GM11168 (cell line): ENCODE results near the gene HNMT.
"Not testable (repeated sequence)": the region's sequence is repeated elsewhere in the genome, so short reads cannot be mapped to it uniquely, and the experiment has no call there.

Experiments used
- in situ Hi-C: fragments of 300-500 bp; cut with MboI; formaldehyde crosslinking; loops from one replicate; pipeline ENCODE4 v1.12.0; 2022; ENCODE audit warnings: low sequenced_read_pairs; ENCODE audit not compliant: unreplicated experiment

Gene HNMT

GRCh38 chr2:137969876-137970275, 5.6 kb downstream of the HNMT start:
- in situ Hi-C loops = no loop called here

GRCh38 chr2:137971259-137971658, 7.0 kb downstream of the HNMT start:
- in situ Hi-C loops = not testable (repeated sequence)

- in situ Hi-C loops = no loop called here
Observed at GRCh38 chr2:137973280-137973679, 9.0 kb downstream of the HNMT start.

- in situ Hi-C loops = no loop called here
Observed at GRCh38 chr2:137975280-137976271, 11.3 kb downstream of the HNMT start.

- in situ Hi-C loops = no loop called here
Observed at GRCh38 chr2:137976274-137976673, 12.0 kb downstream of the HNMT start.

GRCh38 chr2:137977790-137978189, 13.5 kb downstream of the HNMT start:
- in situ Hi-C loops = no loop called here

- in situ Hi-C loops = no loop called here
Observed at GRCh38 chr2:137980459-137980858, 16.2 kb downstream of the HNMT start.

GRCh38 chr2:137981112-137981656, 16.9 kb downstream of the HNMT start:
- in situ Hi-C loops = no loop called here

- in situ Hi-C loops = no loop called here
Observed at GRCh38 chr2:137983581-137983980, 19.3 kb downstream of the HNMT start.

GRCh38 chr2:137986268-137986667, 22.0 kb downstream of the HNMT start:
- in situ Hi-C loops = no loop called here

GRCh38 chr2:137987011-137987410, 22.7 kb downstream of the HNMT start:
- in situ Hi-C loops = no loop called here

- in situ Hi-C loops = no loop called here
Observed at GRCh38 chr2:137991078-137991477, 26.8 kb downstream of the HNMT start.

GRCh38 chr2:137992039-137992646, 27.9 kb downstream of the HNMT start:
- in situ Hi-C loops = no loop called here

- in situ Hi-C loops = not testable (repeated sequence)
Observed at GRCh38 chr2:137993715-137994476, 29.6 kb downstream of the HNMT start.

- in situ Hi-C loops = not testable (repeated sequence)
Observed at GRCh38 chr2:137995368-137995767, 31.1 kb downstream of the HNMT start.

GRCh38 chr2:137996158-137996557, 31.9 kb downstream of the HNMT start:
- in situ Hi-C loops = not testable (repeated sequence)

- in situ Hi-C loops = no loop called here
Observed at GRCh38 chr2:137997733-137998132, 33.5 kb downstream of the HNMT start.

GRCh38 chr2:137998503-137998902, 34.2 kb downstream of the HNMT start:
- in situ Hi-C loops = no loop called here

GRCh38 chr2:137999273-137999672, 35.0 kb downstream of the HNMT start:
- in situ Hi-C loops = no loop called here

- in situ Hi-C loops = no loop called here
Observed at GRCh38 chr2:138000009-138000408, 35.7 kb downstream of the HNMT start.
